Myocyte (in vitro differentiated cells): ENCODE measurements around the gene SLC35G1. TPM values are rescaled to one million over a fixed set of nuclear protein-coding genes. Genes with fewer than 3 reads are reported as not detected.
A peak's percentile ranks its signal among the peaks of the same experiment; 100 is the strongest.

Source experiments
- DNase-seq: peaks from one replicate; pipeline ENCODE4 v3.0.0-alpha.2; 2012; ENCODE audit warnings: low read depth
- total RNA-seq: library from RNA; depleted of rRNA; stranded (reverse); fragments of >200 nt; gene quantifications from 2 replicates; pipeline ENCODE4 v1.2.3, GENCODE V29; 2014

The SLC35G1 gene
- total RNA-seq, 1 donor from 2014 or later, result 3.9 TPM

DNA sequence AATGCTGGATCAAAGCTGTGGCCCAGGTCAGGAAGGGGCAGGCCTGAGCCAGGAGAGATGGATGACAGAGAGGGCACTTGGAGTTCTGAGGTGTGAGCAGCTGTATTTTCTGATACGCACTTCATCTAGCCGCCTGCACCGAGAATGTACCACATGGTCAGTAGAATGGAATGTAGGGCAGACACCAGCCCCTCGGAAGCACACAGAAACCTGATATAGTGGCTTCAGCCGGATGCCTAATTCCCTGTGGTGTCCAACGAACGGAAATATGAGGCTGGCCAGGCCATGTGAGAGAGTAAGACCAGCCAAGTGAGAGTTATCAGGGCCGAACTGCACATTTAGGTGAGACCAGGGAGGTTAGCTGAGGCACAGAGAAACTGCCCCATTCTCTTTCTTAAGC is 53.3 kb downstream of the SLC35G1 start:
- DNase-seq, result peak; percentile 99

DNA sequence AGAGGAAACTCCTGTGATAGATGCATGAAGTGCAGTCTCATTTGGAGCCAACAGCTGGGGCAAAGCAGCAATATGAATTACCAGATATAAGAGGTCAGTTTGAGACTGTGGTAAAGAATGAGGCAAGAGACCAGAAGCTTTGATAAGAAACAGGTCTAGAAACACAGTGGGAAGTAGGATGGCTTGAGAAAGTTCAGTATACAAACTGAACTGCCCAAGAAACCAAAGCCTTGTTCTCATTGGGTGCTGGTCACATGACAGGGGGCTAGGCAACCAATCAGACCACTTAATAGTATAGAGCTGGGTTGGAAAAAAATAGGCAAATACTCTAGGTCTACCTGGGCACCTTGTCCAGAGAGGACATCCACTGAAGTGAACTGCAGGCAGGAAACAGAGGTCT is 53.7 kb downstream of the SLC35G1 start:
- no peak for DNase-seq

DNA sequence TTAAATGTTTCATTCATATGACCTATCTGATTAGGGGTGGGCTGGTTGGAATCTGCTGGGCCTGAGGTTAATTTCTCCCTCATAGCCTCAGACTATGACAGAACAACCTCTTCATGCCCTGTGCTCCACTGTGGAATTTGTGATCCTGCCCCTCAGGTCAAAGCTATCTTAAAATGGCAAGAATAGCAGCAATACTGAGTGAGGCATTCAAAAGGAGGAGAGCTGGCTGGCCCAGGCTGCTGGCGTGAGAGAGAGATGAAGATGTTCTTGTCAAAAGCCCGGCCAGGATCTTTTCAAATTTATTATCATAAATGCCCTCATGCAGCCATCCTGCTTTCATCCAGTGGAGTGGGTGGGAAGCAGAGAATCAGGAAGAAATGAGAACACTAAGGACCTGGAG is 58.1 kb downstream of the SLC35G1 start:
- DNase-seq, result no peak

Other genes with a start within 250 kb of the SLC35G1 start
- 10.5 and 13.6 TPM in 2 replicates for gene FRA10AC1, start 191.4 kb upstream of the SLC35G1 start, total RNA-seq
- gene LGI1, start 136.0 kb upstream of the SLC35G1 start, total RNA-seq, result not detected in 2 replicates
- 17.1 and 19.9 TPM in 2 replicates for gene PLCE1, start 100.0 kb downstream of the SLC35G1 start, total RNA-seq